ENCODE measurements around the gene CDK5RAP3.

DNA sequence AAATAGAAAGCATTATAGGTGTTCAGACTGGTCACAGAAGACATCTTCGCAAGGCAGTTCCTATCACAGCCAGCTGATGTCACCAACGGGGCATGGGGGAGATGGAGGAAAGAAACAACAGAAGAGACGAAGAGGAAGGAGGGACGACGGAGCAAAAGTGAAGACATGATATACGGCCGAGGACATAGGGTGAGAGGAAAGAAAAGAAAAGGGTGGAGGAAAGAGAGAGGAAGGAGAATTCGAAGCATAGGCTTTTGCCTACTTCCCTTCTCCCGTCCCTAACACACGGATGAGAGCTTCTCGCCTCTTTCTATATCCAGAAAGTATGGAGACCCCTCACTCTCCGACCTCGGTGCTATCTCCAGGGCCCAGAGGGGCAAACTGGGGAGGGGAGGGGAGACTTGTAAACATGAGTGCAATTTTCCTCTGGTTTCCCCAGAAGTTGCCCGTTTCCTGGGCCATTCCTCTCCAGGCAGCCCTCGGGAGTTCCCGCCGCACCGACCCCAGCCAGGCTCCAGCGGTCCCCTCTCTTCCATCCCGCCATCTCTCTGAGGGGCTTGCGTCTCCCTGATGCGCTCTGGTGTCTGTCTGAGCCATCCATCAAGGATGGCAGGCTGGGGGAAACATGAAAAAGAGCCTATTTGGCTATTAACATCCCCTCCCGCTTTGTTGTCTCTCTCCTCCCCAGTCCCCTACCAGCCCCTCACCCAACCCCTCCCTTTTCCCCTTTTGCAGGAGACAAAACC is 40.7 kb downstream of the CDK5RAP3 start:
- TF ChIP-seq, protein P1, sequence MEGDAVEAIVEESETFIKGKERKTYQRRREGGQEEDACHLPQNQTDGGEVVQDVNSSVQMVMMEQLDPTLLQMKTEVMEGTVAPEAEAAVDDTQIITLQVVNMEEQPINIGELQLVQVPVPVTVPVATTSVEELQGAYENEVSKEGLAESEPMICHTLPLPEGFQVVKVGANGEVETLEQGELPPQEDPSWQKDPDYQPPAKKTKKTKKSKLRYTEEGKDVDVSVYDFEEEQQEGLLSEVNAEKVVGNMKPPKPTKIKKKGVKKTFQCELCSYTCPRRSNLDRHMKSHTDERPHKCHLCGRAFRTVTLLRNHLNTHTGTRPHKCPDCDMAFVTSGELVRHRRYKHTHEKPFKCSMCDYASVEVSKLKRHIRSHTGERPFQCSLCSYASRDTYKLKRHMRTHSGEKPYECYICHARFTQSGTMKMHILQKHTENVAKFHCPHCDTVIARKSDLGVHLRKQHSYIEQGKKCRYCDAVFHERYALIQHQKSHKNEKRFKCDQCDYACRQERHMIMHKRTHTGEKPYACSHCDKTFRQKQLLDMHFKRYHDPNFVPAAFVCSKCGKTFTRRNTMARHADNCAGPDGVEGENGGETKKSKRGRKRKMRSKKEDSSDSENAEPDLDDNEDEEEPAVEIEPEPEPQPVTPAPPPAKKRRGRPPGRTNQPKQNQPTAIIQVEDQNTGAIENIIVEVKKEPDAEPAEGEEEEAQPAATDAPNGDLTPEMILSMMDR (IDR thresholded peaks at IDR 0.05), result no peak
- no peak for TF ChIP-seq ZNF396 (CRISPR knock-in tag; IDR thresholded peaks at IDR 0.05; ENCODE audit: borderline replicate concordance)
- TF ChIP-seq ZNF263 (CRISPR knock-in tag; IDR thresholded peaks at IDR 0.05; ENCODE audit: low read depth), result no peak
- no peak for TF ChIP-seq MYBL2 (CRISPR knock-in tag; IDR thresholded peaks at IDR 0.05)
- no peak for TF ChIP-seq FOXP1 (CRISPR knock-in tag; IDR thresholded peaks at IDR 0.05; ENCODE audit: borderline replicate concordance)
- no peak for TF ChIP-seq FOXK1 (CRISPR knock-in tag; IDR thresholded peaks at IDR 0.05)
- no peak for TF ChIP-seq JAZF1 (CRISPR knock-in tag; IDR thresholded peaks at IDR 0.05)
- no peak for TF ChIP-seq NR3C1 (CRISPR knock-in tag; conservative IDR thresholded peaks at IDR 0.05; ENCODE audit: low read depth)
- TF ChIP-seq ZNF121 (CRISPR knock-in tag; IDR thresholded peaks at IDR 0.05), result no peak
- TF ChIP-seq, protein P2, sequence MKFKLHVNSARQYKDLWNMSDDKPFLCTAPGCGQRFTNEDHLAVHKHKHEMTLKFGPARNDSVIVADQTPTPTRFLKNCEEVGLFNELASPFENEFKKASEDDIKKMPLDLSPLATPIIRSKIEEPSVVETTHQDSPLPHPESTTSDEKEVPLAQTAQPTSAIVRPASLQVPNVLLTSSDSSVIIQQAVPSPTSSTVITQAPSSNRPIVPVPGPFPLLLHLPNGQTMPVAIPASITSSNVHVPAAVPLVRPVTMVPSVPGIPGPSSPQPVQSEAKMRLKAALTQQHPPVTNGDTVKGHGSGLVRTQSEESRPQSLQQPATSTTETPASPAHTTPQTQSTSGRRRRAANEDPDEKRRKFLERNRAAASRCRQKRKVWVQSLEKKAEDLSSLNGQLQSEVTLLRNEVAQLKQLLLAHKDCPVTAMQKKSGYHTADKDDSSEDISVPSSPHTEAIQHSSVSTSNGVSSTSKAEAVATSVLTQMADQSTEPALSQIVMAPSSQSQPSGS (CRISPR knock-in tag; IDR thresholded peaks at IDR 0.05; ENCODE audit: borderline replicate concordance, low read depth), result no peak
- TF ChIP-seq, protein P3, sequence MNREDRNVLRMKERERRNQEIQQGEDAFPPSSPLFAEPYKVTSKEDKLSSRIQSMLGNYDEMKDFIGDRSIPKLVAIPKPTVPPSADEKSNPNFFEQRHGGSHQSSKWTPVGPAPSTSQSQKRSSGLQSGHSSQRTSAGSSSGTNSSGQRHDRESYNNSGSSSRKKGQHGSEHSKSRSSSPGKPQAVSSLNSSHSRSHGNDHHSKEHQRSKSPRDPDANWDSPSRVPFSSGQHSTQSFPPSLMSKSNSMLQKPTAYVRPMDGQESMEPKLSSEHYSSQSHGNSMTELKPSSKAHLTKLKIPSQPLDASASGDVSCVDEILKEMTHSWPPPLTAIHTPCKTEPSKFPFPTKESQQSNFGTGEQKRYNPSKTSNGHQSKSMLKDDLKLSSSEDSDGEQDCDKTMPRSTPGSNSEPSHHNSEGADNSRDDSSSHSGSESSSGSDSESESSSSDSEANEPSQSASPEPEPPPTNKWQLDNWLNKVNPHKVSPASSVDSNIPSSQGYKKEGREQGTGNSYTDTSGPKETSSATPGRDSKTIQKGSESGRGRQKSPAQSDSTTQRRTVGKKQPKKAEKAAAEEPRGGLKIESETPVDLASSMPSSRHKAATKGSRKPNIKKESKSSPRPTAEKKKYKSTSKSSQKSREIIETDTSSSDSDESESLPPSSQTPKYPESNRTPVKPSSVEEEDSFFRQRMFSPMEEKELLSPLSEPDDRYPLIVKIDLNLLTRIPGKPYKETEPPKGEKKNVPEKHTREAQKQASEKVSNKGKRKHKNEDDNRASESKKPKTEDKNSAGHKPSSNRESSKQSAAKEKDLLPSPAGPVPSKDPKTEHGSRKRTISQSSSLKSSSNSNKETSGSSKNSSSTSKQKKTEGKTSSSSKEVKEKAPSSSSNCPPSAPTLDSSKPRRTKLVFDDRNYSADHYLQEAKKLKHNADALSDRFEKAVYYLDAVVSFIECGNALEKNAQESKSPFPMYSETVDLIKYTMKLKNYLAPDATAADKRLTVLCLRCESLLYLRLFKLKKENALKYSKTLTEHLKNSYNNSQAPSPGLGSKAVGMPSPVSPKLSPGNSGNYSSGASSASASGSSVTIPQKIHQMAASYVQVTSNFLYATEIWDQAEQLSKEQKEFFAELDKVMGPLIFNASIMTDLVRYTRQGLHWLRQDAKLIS (CRISPR knock-in tag; IDR thresholded peaks at IDR 0.05; ENCODE audit: borderline replicate concordance), result no peak
- no peak for TF ChIP-seq MXD4 (CRISPR knock-in tag; IDR thresholded peaks at IDR 0.05; ENCODE audit: borderline replicate concordance)
- TF ChIP-seq OVOL2 (CRISPR knock-in tag; IDR thresholded peaks at IDR 0.05; ENCODE audit: borderline replicate concordance), result no peak

Measured in WTC11 (cell line).